SHP77 treated with DMSO at 0.1 percent for 48 hours (cell line): ENCODE measurements around the gene FAM43B.
"Not testable (repeated sequence)": the region's sequence is repeated elsewhere in the genome, so short reads cannot be mapped to it uniquely, and the experiment has no call there.

Experiments
- DNase-seq: peaks from one replicate; lab custom pipeline; 2025; lab: John Stamatoyannopoulos, UW

Gene FAM43B, protein sequence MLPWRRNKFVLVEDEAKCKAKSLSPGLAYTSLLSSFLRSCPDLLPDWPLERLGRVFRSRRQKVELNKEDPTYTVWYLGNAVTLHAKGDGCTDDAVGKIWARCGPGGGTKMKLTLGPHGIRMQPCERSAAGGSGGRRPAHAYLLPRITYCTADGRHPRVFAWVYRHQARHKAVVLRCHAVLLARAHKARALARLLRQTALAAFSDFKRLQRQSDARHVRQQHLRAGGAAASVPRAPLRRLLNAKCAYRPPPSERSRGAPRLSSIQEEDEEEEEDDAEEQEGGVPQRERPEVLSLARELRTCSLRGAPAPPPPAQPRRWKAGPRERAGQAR

DNA sequence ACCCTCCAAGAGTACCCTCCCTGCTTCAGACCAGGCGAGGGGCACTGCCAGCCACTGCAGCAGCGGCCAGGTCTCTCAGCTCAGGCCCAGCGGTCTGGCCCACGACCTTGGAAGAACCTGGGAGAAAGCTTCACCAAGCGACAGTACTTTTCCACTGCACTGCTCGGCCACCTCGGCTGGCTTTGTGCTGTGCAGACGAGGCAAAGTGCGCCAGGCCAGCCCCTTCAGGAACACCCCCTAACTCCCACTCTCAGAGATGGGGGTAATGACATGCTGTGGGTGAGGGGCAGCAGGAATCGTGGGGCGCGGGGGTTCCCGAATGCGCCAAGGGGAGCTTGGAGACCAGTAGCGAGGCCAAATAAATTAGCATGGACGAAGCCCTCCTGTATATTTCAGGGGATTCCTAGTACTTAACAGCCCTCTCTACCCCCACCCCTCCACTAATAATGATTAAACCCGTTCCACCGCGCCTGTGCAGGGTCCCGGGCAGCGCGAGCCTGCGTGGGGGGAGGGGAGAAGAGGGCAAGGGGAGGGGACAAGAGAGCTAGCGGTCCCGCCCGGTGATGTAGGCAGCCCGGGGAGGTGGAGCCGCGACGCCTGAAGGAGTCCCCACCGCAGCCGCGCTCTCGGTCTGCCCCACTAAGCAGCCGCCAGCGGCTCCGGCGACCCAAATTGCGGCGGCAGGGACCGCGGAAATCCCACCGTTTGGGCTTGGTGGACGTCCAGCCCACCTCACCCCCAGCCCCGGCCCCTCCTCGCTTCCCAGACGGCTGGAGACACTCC, at the start of gene FAM43B:
Gene FAM43B (plus strand): TSS at position 629 of the 783 bp plus-strand sequence. CDS start 401 bp downstream, outside the sequence.
- no peak for DNase-seq

DNA sequence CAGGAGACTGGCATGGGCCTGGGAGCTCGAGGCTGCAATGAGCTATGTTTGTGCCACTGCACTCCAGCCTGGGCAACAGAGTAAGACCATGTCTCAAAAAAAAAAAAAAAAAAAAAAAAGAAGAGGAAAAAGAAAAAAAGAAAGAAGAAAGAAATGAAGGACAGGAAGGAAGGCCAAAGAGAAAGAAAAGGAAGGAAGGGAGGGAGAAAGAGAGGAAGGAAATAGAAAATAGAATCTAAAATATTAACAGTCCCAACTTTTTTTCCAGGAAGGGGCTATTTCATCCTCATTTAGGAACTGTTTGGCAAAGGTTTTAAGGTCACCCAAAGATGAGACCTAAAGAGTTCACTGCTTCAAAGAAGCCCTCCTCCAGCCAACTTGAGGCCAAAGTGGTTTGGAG, 46.9 kb upstream of the FAM43B start:
- DNase-seq = no peak

DNA sequence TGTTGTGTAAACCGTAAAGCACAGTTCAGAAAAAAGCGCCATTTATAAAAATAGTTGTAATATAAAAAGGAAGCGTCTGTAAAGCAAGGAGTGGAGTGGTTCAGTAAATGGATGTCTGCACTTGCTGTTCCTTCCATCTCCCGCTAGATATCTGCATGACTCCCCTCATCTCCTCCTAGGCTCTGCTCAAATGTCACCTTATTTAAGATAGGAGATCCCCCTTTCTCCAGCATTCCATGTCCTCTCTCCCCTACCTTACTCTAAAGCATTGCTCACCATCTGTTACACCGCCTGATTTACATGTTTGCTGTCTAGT, 45.2 kb upstream of the FAM43B start:
- DNase-seq = no peak

DNA sequence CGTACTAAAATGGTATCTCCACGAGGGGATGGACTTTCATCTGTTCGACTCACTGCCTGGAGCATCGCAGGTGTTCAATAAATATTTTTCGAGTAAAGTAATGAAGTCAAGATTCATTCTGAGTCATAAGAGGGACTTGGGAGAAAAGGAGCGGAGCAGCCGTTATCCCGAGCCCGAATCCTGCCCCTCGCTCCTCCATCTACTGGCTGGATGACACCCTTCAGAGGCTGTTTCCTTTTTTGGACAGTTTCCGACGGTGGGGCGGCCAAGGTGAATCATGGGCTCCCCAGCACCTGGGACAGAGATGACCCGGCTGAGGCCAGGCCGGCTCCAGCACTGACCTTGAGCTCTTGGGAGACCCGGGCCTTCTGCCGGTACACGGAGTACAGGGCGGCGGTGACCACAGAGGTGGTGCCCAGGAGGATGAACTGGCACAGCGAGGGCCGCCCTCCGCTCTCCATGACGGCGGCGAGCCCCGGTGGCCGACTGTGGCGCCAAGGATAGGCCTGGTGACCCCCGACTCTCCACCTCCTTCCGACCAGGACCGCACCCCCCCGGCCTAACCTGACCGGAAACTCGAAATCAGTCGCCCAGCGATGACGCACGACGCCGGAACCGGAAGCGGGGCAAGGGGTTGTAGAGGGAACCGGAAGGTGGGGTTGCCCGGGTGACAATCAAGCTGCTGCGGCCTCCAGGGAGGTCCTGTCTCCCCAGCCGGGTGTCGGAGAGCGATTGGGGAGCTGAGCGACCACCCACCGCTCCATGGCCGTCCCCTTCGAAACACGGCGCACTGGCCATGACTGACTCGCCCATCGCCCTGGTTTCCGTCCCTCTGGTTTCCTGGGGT, 44.6 kb upstream of the FAM43B start, which contains the start of gene MUL1:
Gene MUL1 (minus strand): TSS at position 588 of the 847 bp plus-strand sequence. CDS start 127 bp downstream, at position 461.
- peak; percentile 66 for DNase-seq

DNA sequence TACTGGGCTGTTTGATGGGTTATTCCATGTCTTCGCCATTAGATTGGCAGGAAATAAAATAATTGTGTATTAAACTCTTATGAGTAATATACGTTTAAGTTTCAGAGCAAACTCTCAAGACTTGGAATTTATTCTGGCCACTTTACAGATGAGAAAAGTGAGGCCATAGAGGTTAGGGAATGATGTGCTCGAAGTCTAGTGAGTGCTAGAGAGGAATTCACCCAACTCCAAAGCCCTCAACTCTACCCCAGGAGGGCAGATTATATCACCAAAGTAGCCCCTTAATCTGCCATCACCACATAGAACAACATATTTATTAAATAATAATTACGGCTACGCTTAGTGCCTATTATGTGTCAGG, 44.0 kb upstream of the FAM43B start:
- no peak for DNase-seq

DNA sequence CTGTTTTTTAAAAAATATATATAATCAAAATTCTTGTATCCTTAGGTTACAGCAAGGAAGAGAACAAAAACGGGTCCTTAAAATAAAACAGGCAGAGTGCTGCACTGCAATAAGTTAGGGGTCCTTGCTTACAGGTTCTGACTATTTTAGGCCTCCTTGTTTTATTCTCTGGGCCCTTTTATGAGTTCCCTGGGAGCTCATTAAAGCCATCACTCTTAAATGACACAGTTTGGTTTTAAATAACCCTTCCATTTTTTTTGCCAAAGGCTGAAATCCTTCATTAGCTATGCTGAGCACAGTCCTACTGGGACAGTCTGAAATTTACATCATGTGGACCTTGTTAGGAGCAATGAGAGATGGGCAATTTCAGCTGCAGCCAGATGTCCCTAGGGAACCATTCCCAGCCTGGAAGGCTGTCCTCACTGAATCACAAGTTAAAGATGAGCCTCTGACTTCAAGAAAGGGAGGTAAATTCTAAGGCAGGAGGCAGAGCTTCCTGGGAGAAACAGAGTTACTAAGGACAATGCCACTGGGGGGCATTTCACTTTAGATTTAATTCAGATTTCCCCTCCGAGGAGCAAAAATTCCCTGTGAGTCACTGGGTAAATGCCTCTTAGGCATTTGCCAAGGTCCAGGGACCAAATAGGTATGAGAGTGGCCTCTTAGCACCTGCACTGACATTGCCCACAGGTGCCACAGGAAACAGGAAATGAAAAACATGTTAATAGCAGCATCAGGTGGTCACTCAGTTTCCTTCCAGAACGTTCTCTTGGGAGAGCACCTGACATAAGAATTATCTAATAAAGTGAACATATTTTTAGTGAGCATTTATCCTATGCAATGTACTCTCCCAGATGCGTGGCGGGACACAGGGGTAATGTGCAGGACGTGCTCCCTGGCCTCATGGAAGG, 40.6 kb upstream of the FAM43B start:
- no peak for DNase-seq

DNA sequence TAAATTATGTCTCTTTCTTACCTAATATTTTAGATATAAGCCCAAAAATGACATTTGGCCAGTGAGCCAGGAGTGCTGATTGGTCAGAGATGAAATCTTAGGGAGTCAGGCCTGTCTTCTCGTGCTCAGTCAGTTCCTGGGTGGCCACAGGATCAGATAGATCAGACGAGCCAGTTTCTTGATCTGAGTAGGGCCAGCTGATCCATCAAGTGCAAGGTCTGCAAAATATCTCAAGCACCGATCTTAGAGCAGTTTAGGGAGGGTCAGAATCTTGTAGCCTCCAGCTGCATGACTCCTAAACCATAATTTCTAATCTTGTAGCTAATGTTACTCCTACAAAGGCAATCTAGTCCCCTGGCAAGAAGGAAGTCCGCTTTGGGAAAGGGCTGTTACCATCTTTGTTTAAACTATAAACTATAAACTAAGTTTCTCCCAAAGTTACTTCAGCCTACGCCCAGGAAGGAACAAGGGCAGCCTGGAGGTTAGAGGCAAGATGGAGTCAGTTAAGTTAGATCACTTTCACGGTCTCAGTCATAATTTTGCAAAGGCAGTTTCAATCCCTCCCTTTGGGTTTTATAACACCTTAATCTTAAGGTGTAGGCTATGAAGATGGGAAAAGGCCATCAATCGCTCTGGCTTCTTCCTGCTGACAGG, 32.6 kb upstream of the FAM43B start:
- DNase-seq = not testable (repeated sequence)

DNA sequence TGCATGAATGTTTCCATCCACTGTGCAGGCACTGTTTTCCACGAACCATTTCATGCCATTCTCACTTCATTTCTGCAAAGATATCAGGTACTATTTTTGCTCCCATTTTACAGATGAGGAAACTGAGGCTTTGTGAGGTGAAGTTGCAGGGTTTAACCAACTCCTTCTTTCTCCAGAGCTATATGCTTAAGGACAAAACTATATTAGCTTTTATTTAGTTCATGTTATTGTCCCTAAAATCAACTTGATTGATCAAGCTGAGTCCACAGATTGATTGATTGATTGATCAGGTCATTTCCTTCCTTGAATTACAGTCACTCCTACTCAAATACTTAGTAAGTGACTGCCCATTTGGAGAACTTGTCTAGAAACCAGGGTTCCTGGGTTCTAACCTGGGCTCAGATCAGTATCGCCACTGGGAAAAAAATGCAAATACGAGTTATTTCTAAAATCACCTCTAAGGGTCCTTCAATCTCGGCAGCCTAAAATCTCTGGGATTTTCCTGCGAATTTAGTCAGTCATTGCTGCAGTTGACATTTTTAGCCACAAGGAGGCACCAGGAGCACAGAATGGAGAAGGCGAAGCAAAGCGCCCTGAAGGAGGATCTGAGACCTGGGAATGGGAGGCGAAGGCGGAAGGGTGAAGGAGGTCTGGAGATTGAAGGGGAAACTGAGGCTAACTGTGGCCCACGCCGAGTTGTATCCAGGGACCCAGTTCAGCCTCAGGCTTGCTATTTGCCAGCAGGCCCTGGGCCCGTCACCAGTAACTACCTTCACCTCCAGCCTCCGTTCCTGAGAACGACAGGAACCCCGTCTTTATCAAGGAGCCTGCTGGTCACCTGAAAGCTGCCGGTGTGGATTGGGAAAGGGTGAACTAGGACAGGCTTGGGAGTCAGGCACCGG, 30.2 kb upstream of the FAM43B start:
- peak; percentile 63 for DNase-seq

DNA sequence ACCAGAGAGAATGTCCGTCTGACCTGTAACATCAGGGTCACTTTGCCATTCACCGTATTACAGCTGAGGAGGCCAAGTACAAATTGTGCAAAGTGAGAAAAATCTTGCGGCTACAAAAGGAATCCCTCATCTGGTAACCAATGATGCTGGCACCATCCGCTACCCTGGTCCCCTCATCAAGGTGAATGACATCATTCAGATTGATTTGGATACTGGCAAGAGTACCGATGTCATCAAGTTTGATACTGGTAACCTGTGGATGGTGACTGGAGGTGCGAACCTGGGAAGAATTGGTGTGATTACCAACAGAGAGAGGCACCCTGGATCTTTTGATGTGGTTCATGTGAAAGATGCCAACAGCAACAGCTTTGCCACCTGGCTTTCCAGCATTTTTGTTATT, 26.1 kb upstream of the FAM43B start:
- DNase-seq = no peak

DNA sequence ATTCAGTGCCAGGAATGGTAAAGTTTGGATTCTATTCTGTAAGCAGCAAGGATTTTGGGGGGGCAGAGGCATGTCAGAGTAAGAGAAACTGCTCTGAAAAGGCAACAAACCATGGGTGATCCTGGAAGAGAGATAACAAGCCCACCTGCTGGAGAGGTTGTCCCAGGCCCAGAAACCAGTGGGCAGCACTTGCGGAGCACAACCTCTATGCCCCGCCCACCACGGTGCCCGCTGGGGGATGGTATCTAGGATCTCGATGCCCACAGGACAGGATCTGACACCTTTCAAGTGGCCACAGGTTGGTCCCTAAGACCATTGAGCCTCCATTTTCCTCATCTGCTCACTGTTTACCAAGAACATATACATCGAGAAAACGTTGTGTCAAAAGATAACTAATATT, 24.2 kb upstream of the FAM43B start:
- no peak for DNase-seq

DNA sequence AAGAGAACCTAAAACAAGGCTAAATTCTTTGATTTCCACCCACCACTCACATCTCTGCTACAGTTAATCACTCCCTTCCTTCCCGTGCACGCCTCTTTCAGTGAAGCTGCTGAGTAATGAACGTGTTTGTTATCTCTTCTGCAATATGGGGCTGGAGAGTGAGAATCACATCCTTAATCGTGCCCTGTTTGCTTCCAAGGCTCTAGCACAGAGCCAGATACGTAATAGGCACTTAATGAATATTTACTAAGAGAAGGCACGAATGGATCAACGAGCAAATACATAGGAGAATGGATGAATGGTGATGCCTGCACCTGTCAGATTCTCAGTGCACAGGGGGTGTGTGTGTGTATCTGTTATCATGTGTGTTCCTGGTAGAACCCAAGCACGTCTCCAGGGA, 22.1 kb upstream of the FAM43B start:
- no peak for DNase-seq

DNA sequence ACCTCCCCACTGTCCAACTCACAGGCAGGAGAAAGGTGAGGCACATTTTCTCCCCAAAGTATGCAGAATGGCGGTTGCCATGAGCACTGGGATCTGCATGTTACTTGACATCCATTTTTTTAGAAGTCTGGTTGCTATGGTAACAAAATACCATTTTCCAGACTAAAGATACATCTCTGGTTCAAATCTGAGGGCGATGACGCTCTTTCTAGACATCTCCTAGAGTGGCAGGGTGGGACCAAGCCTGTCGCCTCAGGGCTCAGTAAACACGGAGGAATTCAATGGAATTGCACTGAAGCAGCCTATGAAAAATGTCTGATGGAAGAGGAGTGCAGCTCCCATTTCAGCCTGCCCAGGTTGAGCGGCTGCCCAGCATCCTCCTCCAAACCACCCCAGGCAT, 21.5 kb upstream of the FAM43B start:
- no peak for DNase-seq

DNA sequence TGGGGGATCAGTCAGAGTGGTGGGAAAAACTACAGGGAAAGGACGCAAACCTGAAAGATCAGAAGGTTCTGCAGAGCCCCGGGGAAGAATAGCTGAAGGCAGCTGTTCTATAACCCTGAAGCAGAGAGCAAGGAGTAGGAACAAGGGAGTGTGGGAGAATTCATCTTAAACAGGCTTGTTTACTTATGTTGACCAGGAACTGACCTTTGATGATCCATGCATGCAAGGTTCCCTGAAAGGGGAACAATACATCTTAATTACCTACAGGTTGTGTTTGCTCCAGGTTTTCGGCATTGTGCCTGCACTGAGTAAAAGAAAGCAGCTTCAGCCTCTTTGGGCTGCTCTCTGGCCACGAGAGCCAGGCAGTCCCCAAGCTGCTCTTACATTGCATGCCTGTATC, 18.7 kb upstream of the FAM43B start:
- no peak for DNase-seq

DNA sequence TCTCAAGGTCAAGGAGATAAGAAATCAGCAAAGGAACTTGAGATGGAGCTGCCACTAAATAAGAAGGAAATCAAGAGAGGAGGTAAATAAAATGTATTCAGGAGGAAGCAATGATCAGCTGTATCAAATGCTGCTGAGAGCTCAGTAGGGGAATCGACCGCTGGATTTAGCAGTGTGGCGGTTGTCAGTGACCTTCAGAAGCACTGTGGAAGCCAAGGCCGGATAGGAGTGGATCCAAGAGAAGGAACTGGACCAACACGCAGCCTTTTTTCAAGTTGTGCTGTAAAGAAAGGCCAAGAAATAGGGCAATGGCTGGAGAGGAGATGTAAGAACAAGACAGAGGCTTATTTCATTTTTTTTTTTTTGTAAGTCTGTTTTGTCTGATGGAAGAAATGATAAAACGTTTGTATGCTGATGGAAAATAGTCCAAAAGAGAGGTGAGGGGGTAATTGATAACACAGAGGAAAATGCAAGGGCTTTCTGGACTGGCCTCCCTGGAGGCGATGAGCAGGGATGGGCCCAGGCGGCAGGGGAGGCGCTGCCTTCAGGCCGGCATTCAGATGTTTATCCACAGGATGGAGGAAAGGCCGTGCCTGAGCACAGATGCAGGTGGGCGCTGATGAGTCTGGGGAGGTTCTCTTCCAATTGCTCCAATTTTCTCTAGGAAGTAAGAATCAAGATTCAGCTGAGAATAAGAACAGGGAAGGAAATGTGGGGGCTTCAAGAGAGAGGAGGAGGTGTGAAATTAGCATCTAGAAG, 17.5 kb upstream of the FAM43B start:
- DNase-seq = no peak

DNA sequence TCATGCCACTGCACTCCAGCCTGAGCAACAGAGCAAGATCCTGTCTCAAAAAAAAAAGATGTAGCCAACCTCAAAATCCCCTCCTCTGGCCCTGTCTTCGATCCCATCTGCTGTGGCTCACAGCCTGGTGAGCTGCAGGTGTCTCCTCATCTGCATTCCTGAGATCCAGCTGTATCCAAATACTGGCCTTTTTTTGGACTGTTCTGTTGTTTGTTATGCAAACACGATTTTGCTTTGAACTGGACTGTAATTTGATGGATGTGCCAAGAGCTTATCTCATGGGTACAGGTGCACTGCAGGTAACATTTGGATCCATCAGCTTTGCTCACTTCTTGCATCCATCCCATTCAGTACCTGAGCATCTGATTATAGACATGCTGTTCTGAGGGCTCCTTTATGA, 14.1 kb upstream of the FAM43B start:
- DNase-seq = no peak

DNA sequence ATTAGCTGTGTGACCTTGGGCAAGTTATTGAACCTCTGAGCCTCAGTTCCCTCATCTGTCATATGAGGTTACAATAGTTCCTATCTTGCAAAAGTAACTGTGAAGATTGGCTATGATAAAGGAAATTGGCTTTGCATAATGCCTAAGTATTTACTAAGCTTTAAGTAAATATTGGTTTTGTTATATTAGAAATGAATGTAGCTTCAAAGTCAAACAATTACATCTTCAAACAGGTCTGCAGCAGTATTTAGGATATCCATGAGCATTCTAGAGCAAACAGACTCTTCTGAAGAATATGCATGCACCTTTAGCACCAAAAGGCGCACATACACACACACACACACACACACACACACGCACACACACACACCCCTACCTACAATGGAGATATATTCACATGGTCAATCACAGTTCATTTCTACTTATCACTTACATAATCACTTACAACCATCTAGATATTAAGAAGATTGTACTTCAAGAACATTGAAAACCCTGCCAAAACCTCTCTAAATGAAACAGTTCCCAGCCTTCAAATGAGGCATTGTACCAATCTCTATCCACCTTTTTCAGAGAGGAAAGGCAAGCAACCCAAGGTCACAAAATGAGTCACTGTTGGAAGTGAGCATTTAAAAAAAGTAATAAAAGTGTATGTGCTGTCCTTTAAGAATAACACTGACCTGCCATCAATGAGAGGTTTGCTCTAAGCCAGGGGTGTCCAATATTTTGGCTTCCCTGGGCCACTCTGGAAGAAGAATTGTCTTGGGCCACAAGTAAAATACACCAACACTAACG, 13.4 kb upstream of the FAM43B start:
- DNase-seq = no peak

DNA sequence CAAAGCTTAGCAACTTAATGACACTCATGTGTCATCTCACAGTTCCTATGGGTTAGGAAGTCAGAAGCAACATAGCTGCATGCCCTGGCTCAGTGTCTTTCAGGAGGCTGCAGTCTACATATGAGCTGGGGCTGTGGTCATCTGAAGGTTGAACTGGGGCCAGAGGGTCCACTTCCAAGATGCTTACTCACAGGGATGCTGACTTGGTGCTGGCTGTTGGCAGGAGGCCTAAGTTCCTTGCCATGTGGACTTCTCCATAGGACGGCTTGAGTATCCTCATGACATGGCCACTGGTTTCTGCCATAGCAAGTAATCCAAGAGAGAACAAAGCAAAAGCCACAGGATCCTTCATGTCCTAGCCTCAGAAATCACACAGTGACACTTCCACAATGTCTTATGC, 12.1 kb upstream of the FAM43B start:
- DNase-seq = no peak

DNA sequence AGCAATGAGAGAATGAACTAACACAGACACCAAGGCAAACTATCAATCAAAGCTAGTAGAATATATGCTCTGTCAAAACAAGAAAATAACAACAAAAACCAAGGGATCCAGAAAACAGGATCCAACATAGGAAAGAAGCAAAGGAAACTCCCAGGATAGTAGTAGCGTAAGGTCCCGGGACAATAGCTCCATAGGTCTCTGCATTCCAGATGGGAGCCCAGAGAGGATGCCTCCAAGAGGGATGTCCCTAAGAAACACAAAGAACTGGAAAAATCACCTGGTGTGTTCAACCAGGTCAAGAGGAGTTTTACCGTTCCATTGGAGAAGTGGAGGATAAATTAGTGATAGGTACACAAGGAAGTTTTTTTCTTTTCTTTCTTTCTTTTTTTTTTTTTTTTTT, 5.7 kb upstream of the FAM43B start:
- no peak for DNase-seq

DNA sequence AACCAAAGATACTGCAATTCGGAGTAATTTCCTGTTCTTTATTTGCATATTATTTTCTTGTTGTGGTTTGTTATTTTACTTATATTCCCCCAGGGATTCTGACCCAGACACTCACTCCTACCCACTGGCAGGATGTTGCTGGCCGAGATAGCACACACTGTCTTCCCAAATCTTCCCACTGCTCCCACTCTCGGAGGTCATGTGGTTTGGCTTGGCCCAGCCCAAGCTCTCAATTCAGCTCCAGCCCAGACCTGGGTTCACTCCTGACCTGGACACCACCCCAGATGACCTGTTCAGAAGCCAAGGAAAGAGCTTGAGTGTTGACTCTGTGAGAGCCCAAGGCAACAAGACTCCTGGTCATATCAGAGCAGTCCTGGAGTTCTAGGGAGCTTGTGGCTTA, 1.2 kb upstream of the FAM43B start:
- no peak for DNase-seq
